OCI-LY1 (cell line): ENCODE measurements around the gene CKS2.

Source experiments
- CTCF ChIP-seq: fragments of 200-600 bp; sonication (generic), shearing (Covaris generic); IDR thresholded peaks from 2 replicates; pipeline ENCODE4 v1.5.1; 2017; ENCODE audit warnings: mild to moderate bottlenecking, antibody characterized with exemption, low read length, moderate library complexity, mixed read lengths
- EZH2 ChIP-seq: fragments of 200-600 bp; sonication (generic), shearing (Covaris generic); IDR thresholded peaks from 2 replicates; pipeline ENCODE4 v1.8.0; 2017; ENCODE audit warnings: borderline replicate concordance, mixed run types, mild to moderate bottlenecking, antibody characterized with exemption, low read length, moderate library complexity, mixed read lengths

GRCh38 chr9:89309166-89309565, 1.8 kb upstream of the CKS2 start:
- TF ChIP-seq CTCF (no peak), EZH2 (no peak)
